B cell (primary cell): ENCODE data around the gene DPAGT1.

Experiments used
- CTCF ChIP-seq: fragments of 200-600 bp; IDR thresholded peaks from one replicate; pipeline ENCODE4 v1.8.0; 2022; ENCODE audit warnings: antibody characterized with exemption, mild to moderate bottlenecking
- EZH2 ChIP-seq: IDR thresholded peaks from 2 replicates; pipeline ENCODE4 v1.6.1; 2012; ENCODE audit warnings: borderline replicate concordance, low read depth, mild to moderate bottlenecking, moderate library complexity, low read length; ENCODE audit not compliant: insufficient read depth, poor library complexity, severe bottlenecking

GRCh38 chr11:119077839-119078238, 23.8 kb downstream of the DPAGT1 start:
- TF ChIP-seq CTCF, result no peak
- TF ChIP-seq EZH2, result no peak
